HCT116 (cell line): Measurements from ENCODE around the gene KDM7A. TPM values are rescaled to one million over a fixed set of nuclear protein-coding genes. Genes with fewer than 3 reads are reported as not detected.

ENCODE experiments used
- ATAC-seq: fragments of 200-7000 bp; cut with Tn5 transposase; 2 replicates; pipeline ENCODE4 v1.9.1; 2020; ENCODE audit warnings: mild to moderate bottlenecking, moderate library complexity
- BruUV-seq: library from RNA; stranded (reverse); fragments of 400-500 nt; replicated peaks from 2 replicates; lab custom pipeline; 2021; lab: Mats Ljungman, UMichigan
- CTCF ChIA-PET: fragments of 300-600 bp; sonication (Branson Sonifier 250); formaldehyde crosslinking; loops from one replicate; lab custom pipeline; 2021; ENCODE audit warnings: antibody characterized with exemption; lab: Charles Lee
- POLR2A ChIA-PET: fragments of 300-600, 350-600 bp; sonication (Branson Sonifier 250); formaldehyde crosslinking; loops from one replicate; lab custom pipeline; 2021; ENCODE audit warnings: antibody characterized with exemption; lab: Charles Lee
- RAD21 ChIA-PET, 2 experiments: fragments of 300-600 bp; sonication (Branson Sonifier 250); formaldehyde crosslinking; loops; one replicate each; lab custom pipeline; 2023; ENCODE audit warnings: low total read pairs in 2 of 2; ENCODE audit not compliant: uncharacterized antibody in 2 of 2, unreplicated experiment in 2 of 2, low non-redundant PET in 1 of 2; lab: Charles Lee
- DNase-seq: peaks from one replicate; pipeline ENCODE4 v3.0.0-alpha.2; 2010; ENCODE audit warnings: low read depth, low spot score
- H2AFZ ChIP-seq: fragments of 200-600 bp; shearing (Covaris generic), sonication (generic); 2 replicates; pipeline ENCODE4 v1.6.1; 2017; ENCODE audit warnings: low read depth, mixed run types, mixed read lengths, antibody characterized with exemption, low read length; ENCODE audit not compliant: poor library complexity, severe bottlenecking
- H3K27ac ChIP-seq: 2 replicates; pipeline ENCODE4 v1.5.1; 2012; ENCODE audit warnings: low read depth, low read length
- H3K27me3 ChIP-seq: fragments of 200-600 bp; sonication (generic); 2 replicates; pipeline ENCODE4 v1.6.1; 2016; ENCODE audit warnings: mixed run types, low read length, mixed read lengths; ENCODE audit not compliant: insufficient read depth
- H3K36me3 ChIP-seq, 2 experiments: fragments of 200-500 bp in 1 of 2; fragments of 200-600 bp in 1 of 2; sonication (Bioruptor generic) in 1 of 2; sonication (generic) in 1 of 2; 2 replicates each; pipeline versions ENCODE4 v1.5.1 to v1.6.1; 2014 to 2016; ENCODE audit warnings: low read length in 2 of 2, inconsistent platforms in 1 of 2, mixed read lengths in 1 of 2, mixed run types in 1 of 2; ENCODE audit not compliant: insufficient read depth in 2 of 2, control insufficient read depth in 1 of 2
- H3K4me1 ChIP-seq, 2 experiments: fragments of 200-600 bp in 1 of 2; sonication (generic) in 1 of 2; 2 replicates each; pipeline versions ENCODE4 v1.5.1 to v1.6.1; 2012 to 2017; ENCODE audit warnings: low read length in 2 of 2, inconsistent platforms in 1 of 2, mild to moderate bottlenecking in 1 of 2, mixed read lengths in 1 of 2, mixed run types in 1 of 2, moderate library complexity in 1 of 2; ENCODE audit not compliant: insufficient read depth in 2 of 2, control insufficient read depth in 1 of 2
- H3K4me2 ChIP-seq: fragments of 200-600 bp; sonication (generic); 2 replicates; pipeline ENCODE4 v1.6.1; 2017; ENCODE audit warnings: mixed run types, low read length, mixed read lengths
- H3K4me3 ChIP-seq, 2 experiments: fragments of 200-600 bp in 1 of 2; sonication (generic) in 1 of 2; replicated peaks in 1 of 2; 2 replicates each; pipeline ENCODE4 v1.5.1; 2011 to 2016; ENCODE audit warnings: low read length in 2 of 2, control low read depth in 1 of 2, low read depth in 1 of 2, mild to moderate bottlenecking in 1 of 2, mixed read lengths in 1 of 2, mixed run types in 1 of 2
- H3K79me2 ChIP-seq: fragments of 200-600 bp; sonication (generic); 2 replicates; pipeline ENCODE4 v1.6.1; 2017; ENCODE audit warnings: mild to moderate bottlenecking, mixed run types, low read length, moderate library complexity, mixed read lengths; ENCODE audit not compliant: insufficient read depth
- H3K9ac ChIP-seq: fragments of 200-600 bp; sonication (generic); 2 replicates; pipeline ENCODE4 v1.6.1; 2016; ENCODE audit warnings: low read length, mixed read lengths
- H3K9me2 ChIP-seq: fragments of 200-600 bp; sonication (generic), shearing (Covaris generic); 2 replicates; pipeline ENCODE4 v1.6.1; 2017; ENCODE audit warnings: mixed run types, mild to moderate bottlenecking, moderate library complexity; ENCODE audit not compliant: insufficient read depth
- H3K9me3 ChIP-seq, 2 experiments: fragments of 200-500 bp in 1 of 2; fragments of 200-600 bp in 1 of 2; sonication (Bioruptor generic) in 1 of 2; sonication (generic) in 1 of 2; 2 replicates each; pipeline ENCODE4 v1.6.1; 2014 to 2017; ENCODE audit warnings: low read length in 2 of 2, mixed read lengths in 2 of 2, inconsistent platforms in 1 of 2, low read depth in 1 of 2, mild to moderate bottlenecking in 1 of 2, mixed run types in 1 of 2, moderate library complexity in 1 of 2; ENCODE audit not compliant: control insufficient read depth in 1 of 2, insufficient read depth in 1 of 2
- H4K20me1 ChIP-seq: fragments of 200-600 bp; sonication (generic), shearing (Covaris generic); 2 replicates; pipeline ENCODE4 v1.6.1; 2017; ENCODE audit warnings: mixed run types, mild to moderate bottlenecking, moderate library complexity; ENCODE audit not compliant: insufficient read depth
- CEBPB ChIP-seq: IDR thresholded peaks from 2 replicates; pipeline ENCODE4 v1.6.1; 2012; ENCODE audit warnings: low read depth
- CTCF ChIP-seq, 3 experiments: fragments of 200-600 bp in 1 of 3; sonication (generic) in 1 of 3; IDR thresholded peaks in 2 of 3; conservative IDR thresholded peaks in 1 of 3; 2 replicates each; pipeline ENCODE4 v1.5.1; 2012 to 2017; ENCODE audit warnings: low read depth in 2 of 3, low read length in 2 of 3, antibody characterized with exemption in 1 of 3, borderline replicate concordance in 1 of 3, control low read depth in 1 of 3, mild to moderate bottlenecking in 1 of 3, mixed read lengths in 1 of 3, mixed run types in 1 of 3, moderate library complexity in 1 of 3; ENCODE audit not compliant: insufficient read depth in 1 of 3
- EGR1 ChIP-seq: IDR thresholded peaks from 2 replicates; pipeline ENCODE4 v1.6.1; 2012; ENCODE audit warnings: low read depth
- ELF1 ChIP-seq: IDR thresholded peaks from 2 replicates; pipeline ENCODE4 v1.6.1; 2012; ENCODE audit warnings: low read depth, borderline replicate concordance
- EZH2 ChIP-seq: fragments of 200-600 bp; sonication (generic); IDR thresholded peaks from 2 replicates; pipeline ENCODE4 v1.6.1; 2017; ENCODE audit warnings: antibody characterized with exemption, mixed run types
- EZH2phosphoT487 ChIP-seq: fragments of 200-600 bp; IDR thresholded peaks from 2 replicates; pipeline ENCODE4 v1.6.1; 2018; ENCODE audit warnings: antibody characterized with exemption, borderline replicate concordance
- FOSL1 ChIP-seq: IDR thresholded peaks from 2 replicates; pipeline ENCODE4 v1.6.1; 2012; ENCODE audit warnings: low read depth
- JUND ChIP-seq: IDR thresholded peaks from 2 replicates; pipeline ENCODE4 v1.6.1; 2012
- MAX ChIP-seq: IDR thresholded peaks from 2 replicates; pipeline ENCODE4 v1.6.1; 2012
- POLR2A ChIP-seq: IDR thresholded peaks from 2 replicates; pipeline ENCODE4 v1.7.0; 2011; ENCODE audit warnings: borderline replicate concordance; ENCODE audit not compliant: insufficient read depth, insufficient read length; ENCODE audit errors: extremely low read depth
- POLR2AphosphoS5 ChIP-seq: IDR thresholded peaks from 2 replicates; pipeline ENCODE4 v1.6.1; 2011; ENCODE audit warnings: mild to moderate bottlenecking, low read depth, low read length, moderate library complexity
- RAD21 ChIP-seq: IDR thresholded peaks from 2 replicates; pipeline ENCODE4 v1.6.1; 2012; ENCODE audit warnings: low read depth, mild to moderate bottlenecking
- REST ChIP-seq: IDR thresholded peaks from 2 replicates; pipeline ENCODE4 v1.6.1; 2012; ENCODE audit warnings: low read depth
- SP1 ChIP-seq: IDR thresholded peaks from 2 replicates; pipeline ENCODE4 v1.6.1; 2012; ENCODE audit warnings: low read depth
- TCF7L2 ChIP-seq: IDR thresholded peaks from 2 replicates; pipeline ENCODE4 v1.7.0; 2011; ENCODE audit warnings: borderline replicate concordance, inconsistent platforms; ENCODE audit not compliant: insufficient read depth, insufficient read length; ENCODE audit errors: extremely low read depth
- YY1 ChIP-seq: IDR thresholded peaks from 2 replicates; pipeline ENCODE4 v1.6.1; 2011; ENCODE audit warnings: low read length, low read depth, moderate library complexity, mild to moderate bottlenecking; ENCODE audit not compliant: insufficient replicate concordance; ENCODE audit errors: extremely low read depth
- ZBTB33 ChIP-seq: IDR thresholded peaks from 2 replicates; pipeline ENCODE4 v1.6.1; 2011; ENCODE audit warnings: mild to moderate bottlenecking, low read length, moderate library complexity; ENCODE audit not compliant: insufficient replicate concordance; ENCODE audit errors: extremely low read depth
- ZNF274 ChIP-seq: fragments of 200-500 bp; sonication (Bioruptor generic); IDR thresholded peaks from 2 replicates; pipeline ENCODE4 v1.6.1; 2014; ENCODE audit warnings: mild to moderate bottlenecking, low read depth, low read length, inconsistent platforms
- intact Hi-C: fragments of 100-400 bp; cut with micrococcal nuclease; formaldehyde crosslinking; loops from 2 replicates; pipeline ENCODE4 v1.10.0; 2022
- total RNA-seq: library from RNA; stranded (reverse); gene quantifications from one replicate; pipeline ENCODE4 v1.2.1, GENCODE V29; 2021; ENCODE audit not compliant: unreplicated experiment

The KDM7A gene
- total RNA-seq, 1 experiment from 2014 or later, result 11.6 TPM

- Histone ChIP-seq H3K4me1 (no peaks in the 10 kb centered on the region), H3K4me3 (no peak overlapping the region), H3K9me2 (no peaks in the 10 kb centered on the region), H3K27me3 (no peaks in the 10 kb centered on the region), H3K9me3 (no peaks in the 10 kb centered on the region), H2AFZ (no peak overlapping the region), H3K9ac (no peak overlapping the region)
- ChIA-PET RAD21 (no interaction called here), POLR2A (no interaction called here)
- no peak for ATAC-seq
- no TSS peak for BruUV-seq
- TF ChIP-seq TCF7L2 (no peak), EGR1 (no peak), ZBTB33 (no peak), POLR2AphosphoS5 (no peak), JUND (no peak), CEBPB (no peak), REST (no peak), ELF1 (no peak), EZH2phosphoT487 (no peak), YY1 (no peak), FOSL1 (no peak), RAD21 (no peak), MAX (no peak), EZH2 (no peak), CTCF (IDR thresholded peaks at IDR 0.05 in 2 of 3, conservative IDR thresholded peaks at IDR 0.05 in 1 of 3; ENCODE audit: borderline replicate concordance in 1 of 3, insufficient read depth in 1 of 3, low read depth in 2 of 3, low read length in 2 of 3) (no peak), POLR2A (no peak), ZNF274 (no peak), SP1 (no peak)
- TF ChIP-seq, all 23 proteins: peak for 0
- DNase-seq, result no peak
- CTCF ChIA-PET, result no interaction called here
- intact Hi-C loops, result no loop called here
- no peak overlapping the region for H3K27ac ChIP-seq
- H3K4me2 ChIP-seq, result no peak overlapping the region
- no peaks in the 10 kb centered on the region for H3K79me2 ChIP-seq
- peaks cover 0 to 3% of the 10 kb centered on the region in 2 experiments; a peak in 1 of 4 replicates for H3K36me3 ChIP-seq
- H4K20me1 ChIP-seq, result no peaks in the 10 kb centered on the region
These were observed 128.6 kb downstream of the KDM7A start for GRCh38 chr7:140048138-140048537.
